Midbrain (tissue), 1 donor: ENCODE data around the gene DDIT4.
"Not testable (repeated sequence)": the region's sequence is repeated elsewhere in the genome, so short reads cannot be mapped to it uniquely, and the experiment has no call there.

ENCODE experiments used
- DNase-seq: peaks from one replicate; lab custom pipeline; 2025; lab: John Stamatoyannopoulos, UW

Gene DDIT4

DNA sequence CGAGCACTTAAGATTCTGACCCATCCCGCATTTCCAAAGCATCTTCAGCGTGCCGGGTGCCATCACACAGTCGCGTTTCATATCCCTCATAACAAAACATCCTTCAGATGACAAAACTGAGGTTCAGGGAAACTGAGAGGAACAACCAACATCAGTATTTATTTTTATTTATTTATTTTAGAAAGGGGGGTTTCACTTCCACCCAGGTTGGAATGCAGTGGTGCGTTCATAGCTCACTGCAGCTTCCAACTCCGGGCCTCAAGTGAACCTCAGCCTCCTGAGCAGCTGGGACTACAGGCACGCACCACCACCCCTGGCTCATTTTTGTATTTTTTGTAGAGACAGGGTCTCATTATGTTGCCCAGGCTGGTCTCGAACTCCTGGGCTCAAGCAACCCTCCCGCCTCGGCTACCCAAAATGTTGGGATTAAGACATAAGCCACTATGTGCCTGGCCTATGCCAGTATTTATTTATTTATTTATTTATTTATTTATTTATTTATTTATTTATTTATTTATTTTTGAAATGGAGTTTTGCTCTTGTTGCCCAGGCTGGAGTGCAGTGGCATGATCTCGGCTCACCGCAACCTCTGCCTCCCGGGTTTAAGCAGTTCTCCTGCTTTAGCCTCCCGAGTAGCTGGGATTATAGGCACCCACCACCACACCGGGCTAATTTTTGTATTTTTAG lies 24.4 kb upstream of the DDIT4 start:
- DNase-seq, result not testable (repeated sequence)

GRCh38 chr10:72250666-72251065 lies 23.1 kb upstream of the DDIT4 start:
- DNase-seq, result no peak

GRCh38 chr10:72251635-72252034 lies 22.1 kb upstream of the DDIT4 start:
- no peak for DNase-seq

DNA sequence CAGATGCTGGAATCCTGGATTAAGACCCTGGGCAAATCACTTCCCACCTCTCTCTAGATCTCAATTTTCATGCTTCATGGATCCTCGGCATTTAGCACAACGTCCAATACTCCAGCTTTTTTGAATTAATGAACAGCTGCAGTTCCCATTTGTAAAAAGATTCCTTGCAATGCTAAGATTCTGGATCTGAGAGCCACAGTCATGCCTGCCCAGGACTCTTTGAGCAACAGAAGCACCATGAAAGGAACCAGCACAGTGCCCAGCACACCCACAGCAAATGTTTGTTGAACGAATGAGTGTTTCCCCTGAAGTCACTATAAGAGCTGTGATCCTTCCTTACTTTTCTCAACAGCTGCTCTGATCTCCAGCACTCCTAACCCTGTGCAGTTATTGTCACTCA lies 20.8 kb upstream of the DDIT4 start:
- DNase-seq, result no peak

DNA sequence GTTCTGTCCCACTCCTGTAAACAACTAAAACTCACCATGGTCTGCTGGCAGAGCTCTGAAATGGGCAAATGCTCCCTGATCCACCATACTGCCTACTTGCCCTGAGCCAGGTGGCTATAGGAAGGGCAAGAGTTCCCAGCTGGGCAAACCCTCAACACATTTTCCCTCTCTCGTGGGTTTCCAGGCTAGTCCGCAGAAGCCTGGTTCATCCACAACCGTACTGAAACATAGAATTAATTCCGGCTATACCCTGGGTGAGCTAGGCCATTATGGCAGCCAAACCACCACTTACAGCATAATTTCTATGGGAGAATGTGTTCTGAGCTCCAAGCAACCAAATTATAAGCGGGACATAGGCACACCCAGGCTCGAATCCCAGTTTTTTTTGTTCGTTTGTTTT lies 20.1 kb upstream of the DDIT4 start:
- no peak for DNase-seq

DNA sequence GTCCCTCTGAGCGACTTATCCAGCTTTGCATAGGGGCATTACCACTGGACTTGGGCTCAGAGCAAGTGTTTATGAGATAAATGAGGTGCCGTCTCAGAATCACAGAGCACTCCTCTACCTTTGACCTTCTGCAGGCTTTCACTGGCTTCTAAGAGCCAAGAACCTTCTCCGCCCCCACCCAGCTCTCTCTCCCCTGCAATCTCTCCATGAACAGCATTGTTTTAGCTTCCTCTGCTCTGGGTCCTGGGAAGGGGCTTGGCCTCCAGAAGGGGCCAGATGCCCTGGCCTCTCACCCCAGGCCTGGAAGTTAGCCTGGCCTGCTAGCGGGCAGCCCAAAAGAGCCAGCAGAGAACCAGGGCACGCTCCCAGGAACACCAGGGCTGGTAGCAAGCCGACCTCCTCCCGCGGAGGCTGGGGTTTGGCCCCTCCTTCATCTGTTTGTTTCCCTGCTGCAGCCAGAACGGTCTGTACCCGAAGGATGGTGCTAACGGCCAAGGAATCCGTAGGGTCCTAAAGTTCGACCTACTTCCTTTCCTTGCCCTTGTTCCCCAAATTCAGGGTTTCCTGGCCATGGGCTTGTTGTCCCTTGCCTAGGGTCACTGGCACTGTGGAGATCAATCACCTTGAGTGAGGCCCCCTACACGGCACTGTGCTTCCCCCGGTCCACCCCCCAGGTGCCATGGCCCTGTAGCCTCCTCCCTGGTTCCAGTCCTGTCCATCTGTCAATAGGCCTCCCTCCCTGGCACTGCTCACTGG lies 18.7 kb upstream of the DDIT4 start:
- DNase-seq, result peak; percentile 95

DNA sequence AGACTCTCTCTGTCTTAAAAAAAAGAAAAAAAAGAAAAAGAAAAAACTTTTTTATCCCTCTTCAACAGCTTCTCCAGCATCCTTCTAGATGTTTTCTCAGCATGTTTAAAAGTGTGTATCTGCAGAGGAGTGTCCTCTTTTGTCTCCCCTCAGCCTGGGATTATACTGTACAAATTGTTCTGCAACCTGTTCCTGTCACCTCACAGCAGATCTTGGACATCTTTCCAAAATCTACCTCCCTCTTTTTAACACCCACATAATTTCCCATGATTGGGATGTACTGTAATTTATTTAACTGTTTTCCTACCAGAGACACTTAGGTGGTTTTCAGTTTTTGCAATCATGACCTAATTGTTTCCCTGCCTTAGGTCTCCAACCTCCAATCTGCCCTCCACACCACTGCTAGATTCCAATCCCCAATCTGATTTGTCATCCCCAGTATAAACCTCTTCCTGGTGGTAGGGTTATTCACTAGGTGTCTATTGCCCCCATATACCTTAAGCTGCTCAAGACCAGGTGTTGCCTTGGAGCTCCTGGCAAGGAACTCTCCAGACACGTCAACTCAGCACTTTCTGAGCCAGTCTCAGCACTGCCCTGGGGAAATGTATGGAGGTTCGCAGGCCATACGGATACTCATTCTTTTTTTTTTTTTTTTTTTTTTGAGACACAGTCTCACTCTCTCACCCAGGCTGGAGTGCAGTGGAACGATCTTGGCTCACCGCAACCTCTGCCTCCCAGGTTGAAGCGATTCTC lies 17.6 kb upstream of the DDIT4 start:
- DNase-seq, result no peak

DNA sequence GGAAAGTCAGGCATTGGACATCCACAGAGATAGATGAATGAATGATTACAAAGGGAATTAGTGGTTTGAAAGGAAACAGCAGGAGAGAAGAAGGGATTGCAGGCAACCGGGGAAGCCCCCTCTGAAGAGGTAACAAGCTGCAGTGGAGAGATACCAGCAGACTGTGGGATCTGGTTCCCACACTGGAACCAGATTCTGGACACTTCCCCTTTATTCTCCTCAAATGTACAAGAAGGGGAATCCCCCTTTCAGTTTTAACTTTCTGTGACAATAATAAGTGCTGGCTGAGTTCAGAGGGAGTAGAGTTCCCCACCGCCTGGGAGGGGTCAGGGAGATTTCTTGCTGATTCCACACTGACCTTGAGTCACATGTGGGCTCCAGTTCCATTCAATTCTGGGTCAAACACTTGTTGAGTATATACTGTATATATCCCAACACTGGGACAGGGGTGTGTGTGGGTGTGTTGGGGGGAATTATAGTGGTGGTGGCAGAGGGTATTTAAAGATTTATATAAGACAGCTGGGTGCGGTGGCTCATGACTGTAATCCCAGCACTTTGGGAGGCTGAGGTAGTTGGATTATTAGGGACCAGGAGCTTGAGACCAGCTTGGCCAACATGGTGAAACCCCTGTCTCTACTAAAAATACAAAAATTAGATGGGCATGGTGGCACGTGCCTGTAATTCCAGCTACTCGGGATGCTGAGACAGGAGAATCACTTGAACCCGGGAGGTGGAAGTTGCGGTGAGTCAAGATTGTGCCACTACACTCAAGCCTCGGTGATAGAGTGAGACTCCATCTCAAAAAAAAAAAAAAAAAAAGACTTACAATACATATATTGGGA lies 16.5 kb upstream of the DDIT4 start:
- no peak for DNase-seq

DNA sequence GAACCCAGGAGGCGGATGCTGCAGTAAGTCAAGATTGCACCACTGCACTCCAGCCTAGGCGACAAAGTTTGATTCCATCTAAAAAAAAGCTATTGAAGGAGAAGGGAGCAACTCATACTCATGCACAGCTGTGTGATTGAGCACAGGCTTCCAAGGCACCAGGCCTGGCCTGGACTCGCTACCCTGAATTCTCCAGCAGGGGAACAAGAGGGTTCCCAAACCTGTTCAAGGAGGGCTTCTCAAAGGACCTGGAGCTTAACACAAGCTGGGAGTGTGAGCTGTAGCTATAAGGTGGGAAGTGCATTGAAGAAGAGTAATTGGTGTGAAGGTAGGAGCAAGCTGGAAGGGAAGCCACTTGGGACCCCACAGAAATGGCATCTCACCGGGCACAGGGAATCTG lies 15.1 kb upstream of the DDIT4 start:
- DNase-seq, result no peak

- peak; percentile 35 for DNase-seq
Measured at GRCh38 chr10:72259491-72260238, 14.1 kb upstream of the DDIT4 start.

- DNase-seq, result peak; percentile 92
Measured at GRCh38 chr10:72260239-72260975, 13.3 kb upstream of the DDIT4 start.

DNA sequence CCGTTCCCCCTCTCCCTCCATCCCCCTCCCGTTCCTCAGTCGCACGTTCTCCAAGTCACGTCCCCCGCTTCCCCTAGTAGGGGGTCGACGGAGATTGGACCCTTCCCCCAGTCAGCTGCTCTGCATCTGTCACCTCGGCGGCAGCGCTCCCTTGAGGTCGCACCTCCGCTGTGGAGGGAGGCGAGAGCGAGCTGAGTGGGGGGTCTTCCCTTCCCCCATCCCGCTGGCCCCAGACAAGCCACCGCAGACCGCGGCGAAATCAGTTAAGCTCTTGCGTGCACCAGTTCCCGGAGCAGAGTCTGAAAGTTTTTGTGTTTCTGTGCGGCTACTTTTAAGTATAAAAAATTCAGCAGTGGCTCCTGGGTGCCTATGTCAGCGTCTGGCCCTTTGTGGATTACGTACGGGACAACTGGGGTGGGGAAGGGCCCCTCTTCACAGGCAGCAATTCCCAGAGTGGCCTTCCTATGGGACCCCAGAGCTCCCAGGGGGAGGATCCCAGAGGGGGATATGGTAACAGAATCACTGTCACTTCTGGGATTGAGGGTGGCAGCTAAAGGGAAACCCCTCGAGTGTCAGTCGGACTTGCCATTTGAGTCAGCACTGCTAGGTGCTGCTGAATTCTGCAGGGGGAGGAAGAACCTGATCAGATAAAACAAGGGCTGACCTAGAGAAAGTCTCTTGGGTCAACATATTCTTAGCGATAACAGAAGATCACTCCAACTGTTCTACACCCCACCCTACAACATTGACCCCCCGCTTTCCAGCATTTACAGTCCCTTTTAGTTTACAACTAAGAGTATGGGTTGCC lies 12.5 kb upstream of the DDIT4 start:
- no peak for DNase-seq

DNA sequence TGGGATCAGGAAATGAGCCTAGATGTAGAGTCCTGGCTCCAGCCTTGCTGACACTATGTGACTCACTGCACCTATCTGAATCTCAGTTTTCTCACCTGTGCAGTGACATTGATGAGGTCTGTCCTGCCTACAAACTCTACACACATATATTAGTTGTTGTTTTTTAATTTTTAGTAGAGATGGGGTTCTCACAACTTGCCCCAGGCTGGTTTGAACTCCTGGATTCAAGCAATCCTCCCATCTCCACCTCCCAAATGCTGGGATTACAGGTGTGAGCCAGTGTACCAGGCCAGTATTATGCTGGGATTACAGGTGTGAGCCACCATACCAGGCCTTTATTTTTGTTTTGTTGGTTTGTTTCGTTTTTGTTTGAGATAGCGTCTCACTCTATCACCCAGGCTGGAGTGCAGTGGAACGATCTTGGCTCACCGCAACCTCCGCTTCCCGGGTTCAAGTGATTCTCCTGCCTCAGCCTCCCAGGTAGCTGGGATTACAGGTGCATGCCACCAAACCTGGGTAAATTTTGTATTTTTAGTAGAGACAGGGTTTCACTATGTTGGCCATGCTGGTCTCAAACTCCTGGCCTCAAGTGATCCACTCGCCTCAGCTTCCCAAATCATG lies 11.8 kb upstream of the DDIT4 start:
- no peak for DNase-seq

DNA sequence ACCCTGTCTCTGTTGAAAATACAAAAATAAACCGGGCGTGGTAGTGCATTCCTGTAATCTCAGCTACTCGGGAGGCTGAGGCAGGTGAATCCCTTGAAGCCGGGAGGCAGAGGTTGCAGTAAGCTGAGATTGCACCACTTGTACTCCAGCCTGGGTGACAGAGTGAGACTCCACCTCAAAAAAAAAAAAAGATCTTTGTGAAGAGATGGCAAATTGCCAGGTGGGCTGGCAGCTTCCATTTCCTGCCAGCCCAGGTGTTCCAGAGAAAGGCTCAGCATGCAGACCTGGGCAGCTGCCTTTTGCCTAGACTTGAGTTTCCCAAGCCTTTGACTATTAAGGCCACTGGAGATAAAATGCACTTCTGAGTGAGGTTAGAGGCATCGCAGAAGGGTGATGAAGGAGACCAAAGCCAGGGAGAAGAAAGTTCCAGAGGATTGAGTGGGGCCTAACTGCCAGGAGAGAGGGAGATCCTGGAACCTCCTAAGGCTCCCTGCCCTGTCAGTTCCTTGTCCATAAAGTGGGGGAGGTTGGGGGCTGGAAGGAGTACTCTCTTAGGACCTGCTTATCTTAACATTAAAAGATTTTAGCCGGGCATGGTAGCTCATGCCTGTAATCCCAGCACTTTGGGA lies 10.0 kb upstream of the DDIT4 start:
- DNase-seq, result no peak

GRCh38 chr10:72264536-72264935 lies 9.2 kb upstream of the DDIT4 start:
- DNase-seq, result no peak

DNA sequence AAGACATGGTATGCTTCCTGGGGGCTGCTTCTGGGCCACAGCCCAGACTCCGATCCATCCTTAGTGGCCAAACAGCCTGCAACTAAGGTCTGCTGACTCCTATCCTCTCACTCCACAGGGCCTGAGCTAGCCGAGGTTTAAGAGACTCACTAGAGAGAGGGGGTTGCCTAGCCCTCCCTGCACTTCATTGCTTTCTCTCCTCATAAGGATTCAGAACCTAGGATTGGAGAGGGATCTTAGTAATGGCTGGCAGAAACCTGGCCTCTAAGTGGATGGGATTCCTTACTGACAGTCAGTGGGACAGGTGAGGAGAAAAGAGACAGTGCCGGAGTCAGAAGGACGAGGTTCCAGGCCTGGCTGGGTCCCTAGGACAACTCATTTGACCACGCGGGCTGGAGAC lies 8.2 kb upstream of the DDIT4 start:
- no peak for DNase-seq

DNA sequence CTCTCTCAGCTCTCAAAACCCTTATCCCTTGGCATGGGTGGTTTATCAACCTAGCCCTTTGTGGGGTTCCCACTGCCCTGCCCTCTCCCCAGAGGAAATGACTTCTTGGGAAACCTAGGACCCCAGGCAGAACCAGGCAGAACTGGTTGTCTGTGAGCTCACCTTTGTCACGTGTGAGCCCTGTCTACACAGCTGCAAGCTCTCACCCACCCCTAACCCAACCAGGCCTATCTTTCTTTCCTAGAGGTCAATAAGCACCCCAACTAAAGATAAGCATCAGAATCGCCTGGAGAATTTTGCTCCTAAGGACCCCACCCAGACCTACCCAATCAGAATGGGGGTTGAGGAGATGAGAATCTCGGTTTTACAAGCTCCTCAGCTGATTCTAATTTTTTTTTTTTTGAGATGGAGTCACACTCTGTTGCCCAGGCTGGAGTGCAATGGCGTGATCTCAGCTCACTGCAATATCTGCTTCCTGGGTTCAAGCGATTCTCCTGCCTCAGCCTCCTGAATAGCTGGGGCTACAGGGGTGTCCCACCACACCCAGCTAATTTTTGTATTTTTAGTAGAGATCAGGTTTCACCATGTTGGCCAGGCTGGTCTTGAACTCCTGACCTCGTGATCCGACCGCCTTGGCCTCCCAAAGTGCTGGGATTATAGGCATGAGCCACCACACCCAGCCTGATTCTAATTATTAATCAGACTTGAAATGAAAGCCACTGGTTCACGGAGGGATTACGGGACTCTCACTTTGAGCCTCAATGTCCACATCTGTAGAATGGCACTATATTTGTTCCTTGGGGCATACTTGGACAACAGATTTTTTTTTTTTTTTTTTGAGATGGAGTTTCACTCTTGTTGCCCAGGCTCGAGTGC lies 7.5 kb upstream of the DDIT4 start:
- DNase-seq, result no peak

- no peak for DNase-seq
Measured at GRCh38 chr10:72267381-72267780, 6.3 kb upstream of the DDIT4 start.
